Measurements from ENCODE around the gene MRNIP.
"Not testable (repeated sequence)": the region's sequence is repeated elsewhere in the genome, so short reads cannot be mapped to it uniquely, and the experiment has no call there.

MRNIP gene

DNA sequence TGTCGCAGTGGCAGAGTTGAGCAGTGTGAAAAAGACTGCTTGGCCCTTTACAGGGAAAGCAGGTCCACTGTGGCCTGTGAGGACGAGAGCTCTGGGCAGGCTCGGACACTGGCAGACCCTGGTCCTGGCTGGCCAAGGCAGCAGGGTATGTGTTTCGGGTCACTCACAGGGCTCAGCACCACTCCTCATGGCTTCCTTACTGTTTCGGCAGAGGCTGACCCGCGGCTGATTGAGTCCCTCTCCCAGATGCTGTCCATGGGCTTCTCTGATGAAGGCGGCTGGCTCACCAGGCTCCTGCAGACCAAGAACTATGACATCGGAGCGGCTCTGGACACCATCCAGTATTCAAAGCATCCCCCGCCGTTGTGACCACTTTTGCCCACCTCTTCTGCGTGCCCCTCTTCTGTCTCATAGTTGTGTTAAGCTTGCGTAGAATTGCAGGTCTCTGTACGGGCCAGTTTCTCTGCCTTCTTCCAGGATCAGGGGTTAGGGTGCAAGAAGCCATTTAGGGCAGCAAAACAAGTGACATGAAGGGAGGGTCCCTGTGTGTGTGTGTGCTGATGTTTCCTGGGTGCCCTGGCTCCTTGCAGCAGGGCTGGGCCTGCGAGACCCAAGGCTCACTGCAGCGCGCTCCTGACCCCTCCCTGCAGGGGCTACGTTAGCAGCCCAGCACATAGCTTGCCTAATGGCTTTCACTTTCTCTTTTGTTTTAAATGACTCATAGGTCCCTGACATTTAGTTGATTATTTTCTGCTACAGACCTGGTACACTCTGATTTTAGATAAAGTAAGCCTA, 22.2 kb downstream of the MRNIP start:
- no peak for FAIRE-seq

DNA sequence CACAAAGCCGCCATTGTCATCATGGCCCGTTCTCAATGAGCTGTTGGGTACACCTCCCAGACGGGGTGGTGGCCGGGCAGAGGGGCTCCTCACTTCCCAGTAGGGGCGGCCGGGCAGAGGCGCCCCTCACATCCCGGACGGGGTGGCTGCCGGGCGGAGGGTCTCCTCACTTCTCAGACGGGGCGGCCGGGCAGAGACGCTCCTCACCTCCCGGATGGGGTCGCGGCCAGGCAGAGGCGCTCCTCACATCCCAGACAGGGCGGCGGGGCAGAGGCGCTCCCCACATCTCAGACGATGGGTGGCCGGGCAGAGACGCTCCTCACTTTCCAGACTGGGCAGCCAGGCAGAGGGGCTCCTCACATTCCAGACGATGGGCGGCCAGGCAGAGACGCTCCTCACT, 23.7 kb downstream of the MRNIP start:
- not testable (repeated sequence) for FAIRE-seq

DNA sequence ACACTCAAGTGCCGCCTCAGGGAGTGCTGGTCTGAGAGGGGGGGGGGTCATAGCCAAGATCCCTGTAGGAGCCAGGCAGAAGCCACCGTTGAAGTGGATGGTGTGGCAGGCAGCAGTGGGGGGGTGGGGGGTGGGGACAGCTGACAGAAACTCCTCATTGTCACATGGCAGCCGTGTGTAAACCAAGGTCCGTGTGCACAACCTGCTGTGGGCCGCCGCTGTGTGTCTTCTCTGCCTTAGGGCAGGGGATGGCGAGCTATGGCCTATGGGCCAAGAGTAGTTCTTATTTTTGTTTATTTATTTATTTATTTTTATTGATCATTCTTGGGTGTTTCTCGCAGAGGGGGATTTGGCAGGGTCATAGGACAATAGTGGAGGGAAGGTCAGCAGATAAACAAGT, 24.5 kb downstream of the MRNIP start:
- no peak for FAIRE-seq

DNA sequence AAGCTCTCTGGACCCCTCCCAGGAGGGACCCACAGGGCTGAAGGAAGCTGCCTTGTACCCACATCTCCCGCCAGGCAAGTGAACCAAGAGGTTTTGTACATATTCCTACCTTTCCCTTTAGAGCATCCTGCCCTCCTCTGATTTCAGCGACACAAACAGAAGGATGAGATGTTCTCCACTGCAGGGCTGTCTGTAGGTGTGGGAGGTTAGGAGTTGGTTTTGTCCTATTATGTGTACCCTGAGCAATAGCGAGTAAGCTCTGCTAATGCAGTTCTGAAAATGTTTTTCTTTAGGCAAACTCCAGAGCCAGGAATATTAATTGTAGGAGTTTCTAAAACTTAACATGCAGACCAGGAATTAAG, 24.9 kb downstream of the MRNIP start:
- no peak for FAIRE-seq

DNA sequence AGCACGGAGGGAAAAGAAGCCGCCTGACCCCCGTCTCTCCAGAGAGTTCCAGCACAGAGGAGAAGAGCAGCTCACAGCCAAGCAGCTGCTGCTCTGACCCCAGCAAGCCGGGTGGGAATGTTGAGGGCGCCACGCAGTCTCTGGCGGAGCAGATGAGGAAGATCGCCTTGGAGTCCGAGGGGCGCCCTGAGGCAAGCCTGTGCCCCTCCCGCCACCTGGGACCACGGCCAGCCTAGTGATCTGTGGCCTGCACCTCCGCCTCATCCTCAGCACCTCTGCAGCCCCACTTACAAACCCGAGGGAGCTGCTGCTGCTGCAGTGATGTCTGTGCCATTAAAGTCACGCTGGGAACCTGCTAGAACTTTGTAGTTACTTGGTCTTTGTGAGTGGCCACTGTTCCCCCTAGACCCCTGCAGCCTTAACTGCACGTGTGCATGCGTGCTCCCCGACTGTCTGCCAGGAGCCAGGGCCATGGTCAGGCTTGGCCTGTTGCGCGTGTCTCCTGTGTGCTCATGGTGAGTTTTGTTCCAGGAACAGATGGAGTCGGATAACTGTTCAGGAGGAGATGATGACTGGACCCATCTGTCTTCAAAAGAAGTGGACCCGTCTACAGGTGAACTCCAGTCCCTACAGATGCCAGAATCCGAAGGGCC, 25.4 kb downstream of the MRNIP start:
- no peak for FAIRE-seq

DNA sequence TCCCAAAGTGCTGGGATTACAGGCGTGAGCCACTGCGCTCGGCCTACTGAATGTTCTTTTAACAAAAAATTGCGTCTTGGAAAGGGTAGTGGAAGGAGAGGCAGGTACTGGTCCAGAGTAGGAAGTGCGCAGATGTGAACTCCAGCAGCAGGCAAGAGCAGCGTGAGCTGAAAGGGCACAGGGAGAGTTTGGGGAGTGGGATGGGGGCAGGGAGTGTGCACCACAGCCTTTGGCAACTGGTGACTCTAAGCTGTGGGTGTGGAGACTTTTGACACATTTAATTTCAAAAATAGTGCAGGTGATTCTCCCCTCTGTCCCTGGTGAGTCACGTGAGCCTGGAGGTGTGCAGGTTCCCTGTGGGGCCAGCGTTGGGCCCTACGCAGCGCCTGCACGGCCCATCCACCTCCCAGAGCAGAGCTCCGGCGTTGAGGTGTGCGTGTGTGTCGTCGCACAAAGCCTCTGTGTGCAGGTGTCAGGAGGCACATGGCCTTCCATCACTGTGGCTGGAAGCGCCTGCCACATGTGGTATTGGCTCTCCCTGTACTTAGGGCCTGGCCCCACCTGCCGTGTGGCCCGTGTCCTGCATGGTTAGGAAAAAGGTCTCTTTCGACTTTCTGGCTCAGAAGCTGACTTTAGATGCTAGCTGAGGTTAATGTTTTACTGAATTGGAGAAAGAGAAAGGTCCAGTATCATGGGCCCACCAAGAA, 26.4 kb downstream of the MRNIP start:
- FAIRE-seq, result no peak

DNA sequence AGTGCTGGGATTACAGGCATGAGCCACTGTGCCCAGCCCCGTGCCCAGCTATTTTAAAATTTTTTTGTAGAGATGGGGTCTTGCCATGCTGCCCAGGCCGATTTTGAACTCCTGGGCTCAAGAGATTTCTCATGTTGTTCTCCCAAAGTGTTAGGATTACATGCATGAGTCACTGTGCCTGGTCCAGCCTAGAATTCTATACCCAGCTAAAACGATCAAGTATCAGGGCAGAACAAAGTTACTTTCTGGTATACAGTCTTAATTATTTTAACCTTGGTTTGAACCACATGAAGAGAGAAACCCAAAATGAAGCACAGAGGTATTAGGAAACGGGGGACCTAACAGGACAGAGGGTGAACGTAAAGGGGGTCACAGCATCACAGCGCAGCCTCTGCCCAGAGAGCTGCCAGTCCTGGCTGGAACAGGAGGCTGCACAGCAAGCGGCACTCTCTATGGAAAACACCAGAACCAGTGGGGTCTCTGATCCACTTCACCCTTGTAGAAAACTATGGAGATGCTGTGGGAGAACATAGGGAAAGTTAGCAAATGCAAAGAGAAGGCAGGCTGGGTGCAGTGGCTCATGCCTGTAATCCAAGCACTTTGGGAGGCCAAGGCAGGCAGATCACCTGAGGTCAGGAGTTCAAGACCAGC, 27.7 kb downstream of the MRNIP start:
- no peak for FAIRE-seq

DNA sequence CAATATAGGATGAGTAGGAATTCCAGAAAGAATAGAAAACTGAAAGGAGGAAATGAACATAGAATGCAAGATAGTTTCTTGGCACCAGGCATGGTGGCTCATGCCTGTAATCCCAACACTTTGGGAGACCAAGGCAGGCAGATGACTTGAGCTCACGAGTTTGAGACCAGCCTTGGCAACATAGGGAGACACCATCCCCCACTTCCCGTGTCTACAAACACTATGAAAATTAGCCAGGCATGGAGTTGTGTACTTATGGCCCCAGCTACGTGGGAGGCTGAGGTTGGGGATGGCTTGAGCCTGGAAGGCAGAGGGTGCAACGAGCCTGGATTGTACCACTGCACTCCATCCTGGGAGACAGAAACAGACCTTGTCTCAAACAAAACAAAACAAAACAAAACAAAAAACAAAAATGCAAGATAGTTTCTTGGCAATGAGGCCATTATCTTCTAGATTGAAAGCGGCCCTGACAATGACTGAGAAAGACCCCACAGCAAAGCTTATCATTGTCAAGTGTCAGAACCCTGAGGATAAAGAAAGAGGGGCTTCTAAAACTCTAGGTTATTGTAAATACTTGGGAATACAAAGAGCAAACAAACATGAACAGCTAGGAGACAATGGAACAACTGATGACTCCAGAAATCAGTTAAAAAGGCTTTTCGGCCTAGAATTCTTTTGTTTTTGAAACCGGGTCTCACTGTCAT, 28.7 kb downstream of the MRNIP start:
- no peak for FAIRE-seq

DNA sequence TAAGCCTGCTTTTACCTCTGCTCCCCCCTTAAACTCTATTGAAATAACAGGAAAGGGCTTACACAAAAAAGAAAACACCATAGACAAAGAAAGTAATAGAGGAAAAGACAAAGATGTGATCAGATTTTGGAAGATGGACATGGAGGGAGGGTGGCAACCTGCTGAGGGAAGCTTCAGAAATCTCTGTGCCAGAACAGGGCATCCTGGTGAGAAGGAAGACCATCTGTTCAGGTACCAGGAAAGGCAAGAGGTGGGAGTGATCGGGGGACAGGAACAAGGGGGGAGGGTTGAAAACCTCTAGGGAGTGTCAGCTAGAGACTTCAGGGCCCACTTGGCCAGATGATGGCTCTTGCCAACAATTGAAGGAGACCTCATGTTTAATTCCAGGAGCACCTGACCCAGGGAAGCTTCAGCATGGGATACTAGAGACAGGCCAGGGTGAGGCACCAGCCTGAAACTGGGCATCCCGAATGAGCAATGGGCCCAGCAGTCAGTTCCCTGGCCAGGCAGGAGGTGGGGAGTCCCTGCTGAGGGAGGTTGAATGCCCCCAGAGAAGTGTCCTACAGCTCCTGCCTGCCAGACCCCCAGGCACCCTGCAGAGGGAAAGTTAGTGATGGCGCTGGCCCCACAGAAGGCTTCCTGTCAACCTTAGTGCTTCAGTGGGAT, 29.7 kb downstream of the MRNIP start:
- no peak for FAIRE-seq

DNA sequence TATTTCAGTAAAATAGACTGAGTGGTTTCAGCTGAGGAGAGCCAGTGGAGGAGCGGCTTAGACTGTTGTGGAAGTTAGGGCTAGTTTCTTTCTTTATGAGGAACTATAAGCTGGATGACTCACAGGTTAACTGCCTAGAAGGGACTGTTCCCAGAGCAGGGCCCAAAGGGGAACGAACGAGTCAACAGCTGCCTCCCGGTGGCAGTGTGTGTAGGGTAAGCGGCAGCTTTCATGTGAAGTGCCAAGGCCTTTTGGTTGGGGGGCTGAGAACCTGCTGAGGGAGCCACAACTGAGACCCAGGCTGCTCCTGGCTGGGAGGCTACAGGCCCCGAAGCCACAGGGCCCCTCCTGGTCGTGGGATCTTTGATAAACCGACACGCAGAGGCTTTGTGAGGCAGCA, 30.9 kb downstream of the MRNIP start:
- FAIRE-seq, result no peak

DNA sequence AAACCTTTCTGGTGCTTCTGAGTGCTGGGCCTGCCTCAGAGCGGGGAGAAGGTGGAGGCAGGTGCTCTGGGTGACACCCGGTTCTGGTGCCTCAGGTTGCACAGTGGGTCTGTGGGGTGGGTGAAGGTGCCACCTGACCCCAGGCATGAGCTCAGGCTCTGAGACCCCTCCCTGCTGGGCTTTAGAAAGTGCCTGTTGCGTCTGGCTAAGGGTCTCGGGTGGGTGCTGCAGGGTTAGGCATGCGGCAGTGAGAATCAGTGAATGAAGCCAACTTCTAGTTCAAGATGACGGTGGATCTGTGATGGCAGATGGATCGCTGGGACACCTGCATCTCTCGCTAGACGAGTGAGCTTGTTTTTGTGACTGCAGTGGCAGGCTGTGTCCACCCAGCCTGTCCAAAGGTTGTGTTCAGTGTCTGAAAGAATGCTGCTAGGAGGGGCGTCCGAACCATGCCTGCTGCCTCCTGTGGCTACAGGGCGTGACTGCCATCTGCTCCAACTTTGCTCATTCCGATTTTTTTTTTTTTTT, 32.9 kb downstream of the MRNIP start:
- no peak for FAIRE-seq

DNA sequence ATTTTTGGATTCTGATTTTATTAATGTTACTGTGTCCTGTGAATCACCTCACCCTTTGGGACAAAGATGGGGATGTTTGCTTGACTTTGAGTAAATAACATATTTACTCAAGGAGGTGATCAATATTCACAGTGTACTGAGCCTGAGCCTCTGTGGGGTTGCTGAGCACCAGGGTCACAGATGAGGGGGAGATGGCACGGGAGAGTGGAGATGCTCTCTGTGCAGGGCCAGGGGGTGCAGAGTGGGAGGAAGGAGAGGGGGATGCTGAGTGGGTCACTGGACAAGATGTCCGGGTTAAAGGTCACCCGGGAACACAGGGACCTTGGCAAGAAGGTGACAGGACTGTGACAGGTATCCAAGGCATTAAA, 33.9 kb downstream of the MRNIP start:
- no peak for FAIRE-seq

DNA sequence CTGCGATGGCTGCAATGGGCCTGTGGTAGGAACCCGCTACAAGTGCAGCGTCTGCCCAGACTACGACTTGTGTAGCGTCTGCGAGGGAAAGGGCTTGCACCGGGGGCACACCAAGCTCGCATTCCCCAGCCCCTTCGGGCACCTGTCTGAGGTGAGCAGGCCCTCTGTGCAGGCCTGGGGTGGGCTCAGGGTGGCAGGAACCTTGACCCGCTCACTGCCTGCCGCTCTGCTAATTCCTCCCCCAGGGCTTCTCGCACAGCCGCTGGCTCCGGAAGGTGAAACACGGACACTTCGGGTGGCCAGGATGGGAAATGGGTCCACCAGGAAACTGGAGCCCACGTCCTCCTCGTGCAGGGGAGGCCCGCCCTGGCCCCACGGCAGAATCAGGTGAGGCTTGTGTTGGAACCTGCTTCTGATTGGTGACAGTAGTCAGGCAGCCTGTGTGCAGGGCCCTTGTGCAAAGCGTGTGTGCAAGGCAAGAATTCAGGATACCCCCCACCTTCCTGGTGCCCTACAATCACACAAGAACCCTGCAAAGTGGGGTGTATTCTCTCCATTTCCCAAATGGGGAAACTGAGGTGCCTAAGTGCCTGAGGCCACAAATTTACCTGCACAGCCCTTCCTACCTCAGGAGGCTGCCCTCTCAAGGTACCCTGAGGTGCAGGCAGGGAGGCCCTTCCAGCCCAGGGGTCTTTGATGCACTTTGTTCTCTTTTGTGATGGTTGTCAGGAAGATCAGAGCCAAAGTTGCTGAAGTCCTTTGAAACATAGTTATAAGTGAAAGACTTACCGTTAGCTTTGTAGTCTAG, 34.5 kb downstream of the MRNIP start:
- FAIRE-seq, result no peak

DNA sequence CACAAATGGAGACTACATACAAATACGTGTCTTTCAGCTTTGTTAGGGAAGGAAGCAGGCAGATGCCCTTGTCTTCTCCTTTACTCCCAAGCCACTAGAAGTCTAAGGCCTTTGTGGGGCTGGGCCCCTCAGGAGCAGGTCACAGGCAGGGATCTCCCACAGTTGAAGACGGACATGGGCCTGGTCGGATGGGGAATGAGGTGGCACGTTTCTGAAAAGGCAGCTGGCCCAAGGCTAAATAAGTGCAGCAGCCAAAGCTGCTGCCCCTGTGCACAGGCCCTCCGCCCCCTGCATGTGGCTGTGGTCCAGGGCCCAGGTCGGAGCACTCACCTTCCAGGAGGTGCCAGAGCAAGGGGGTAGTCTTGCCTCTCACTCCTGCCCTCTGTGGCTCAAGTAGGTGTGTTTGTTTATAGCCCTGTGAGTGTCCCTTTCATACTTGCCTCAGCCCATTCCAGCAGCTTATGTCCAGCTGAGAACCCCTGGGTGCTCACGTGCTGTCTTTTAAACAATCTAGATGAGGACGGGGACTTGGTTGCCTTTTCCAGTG, 36.1 kb downstream of the MRNIP start:
- FAIRE-seq, result no peak

DNA sequence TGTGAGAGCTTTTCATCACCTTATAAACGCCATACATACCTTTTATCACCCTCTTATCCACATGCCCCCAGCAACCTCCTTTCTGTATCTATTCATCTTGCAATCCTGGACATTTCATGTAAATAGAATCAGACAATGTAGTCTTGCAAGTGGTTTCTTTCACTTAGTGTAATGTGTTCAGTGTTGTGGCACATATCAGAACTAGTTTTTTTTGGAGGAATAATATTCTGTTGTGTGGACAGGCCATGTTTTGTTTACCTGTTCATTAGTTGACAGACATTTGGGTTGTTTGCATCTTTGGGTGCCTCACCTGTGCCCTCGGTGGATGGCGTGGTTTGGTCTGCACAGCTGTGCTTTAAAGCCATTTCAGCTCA, 36.6 kb downstream of the MRNIP start:
- no peak for FAIRE-seq

DNA sequence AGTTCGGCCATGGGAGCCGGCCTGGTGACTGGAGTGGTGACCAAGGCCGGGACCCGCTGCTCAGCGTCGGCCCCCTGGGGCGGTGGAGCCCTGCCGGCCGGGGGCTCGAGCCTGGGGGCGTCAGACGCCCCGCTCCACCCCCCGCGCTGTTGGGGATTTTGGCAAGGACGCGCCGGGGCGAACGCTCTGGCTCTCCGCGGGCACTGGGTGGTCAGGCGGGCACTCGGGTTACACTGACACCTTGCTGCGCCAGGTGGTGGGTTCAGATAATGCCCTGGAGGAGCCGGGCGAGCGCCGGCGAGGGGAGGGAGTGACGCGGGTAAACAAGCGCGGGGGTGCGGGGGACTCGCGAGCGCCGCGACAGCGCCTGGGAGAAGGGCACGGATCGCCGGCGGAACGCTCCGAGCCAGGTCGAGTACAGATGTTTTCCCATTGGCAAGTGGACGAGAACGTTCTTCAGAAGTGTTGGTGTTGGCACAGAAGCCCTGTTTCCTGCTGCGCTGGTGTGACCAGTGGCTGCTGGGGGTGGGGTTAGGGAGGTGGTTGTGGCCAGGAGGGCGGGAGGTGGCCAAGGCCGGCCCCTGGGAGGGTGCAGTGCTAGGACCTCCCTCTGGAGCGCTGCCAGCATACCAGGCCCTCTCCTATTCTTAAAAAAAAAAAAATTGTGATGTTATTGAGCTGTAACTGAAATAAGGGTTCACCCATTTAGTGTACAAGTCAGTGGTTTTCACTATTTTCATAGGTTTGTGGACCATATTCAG, 37.1 kb downstream of the MRNIP start:
- peak; percentile 82 for FAIRE-seq

DNA sequence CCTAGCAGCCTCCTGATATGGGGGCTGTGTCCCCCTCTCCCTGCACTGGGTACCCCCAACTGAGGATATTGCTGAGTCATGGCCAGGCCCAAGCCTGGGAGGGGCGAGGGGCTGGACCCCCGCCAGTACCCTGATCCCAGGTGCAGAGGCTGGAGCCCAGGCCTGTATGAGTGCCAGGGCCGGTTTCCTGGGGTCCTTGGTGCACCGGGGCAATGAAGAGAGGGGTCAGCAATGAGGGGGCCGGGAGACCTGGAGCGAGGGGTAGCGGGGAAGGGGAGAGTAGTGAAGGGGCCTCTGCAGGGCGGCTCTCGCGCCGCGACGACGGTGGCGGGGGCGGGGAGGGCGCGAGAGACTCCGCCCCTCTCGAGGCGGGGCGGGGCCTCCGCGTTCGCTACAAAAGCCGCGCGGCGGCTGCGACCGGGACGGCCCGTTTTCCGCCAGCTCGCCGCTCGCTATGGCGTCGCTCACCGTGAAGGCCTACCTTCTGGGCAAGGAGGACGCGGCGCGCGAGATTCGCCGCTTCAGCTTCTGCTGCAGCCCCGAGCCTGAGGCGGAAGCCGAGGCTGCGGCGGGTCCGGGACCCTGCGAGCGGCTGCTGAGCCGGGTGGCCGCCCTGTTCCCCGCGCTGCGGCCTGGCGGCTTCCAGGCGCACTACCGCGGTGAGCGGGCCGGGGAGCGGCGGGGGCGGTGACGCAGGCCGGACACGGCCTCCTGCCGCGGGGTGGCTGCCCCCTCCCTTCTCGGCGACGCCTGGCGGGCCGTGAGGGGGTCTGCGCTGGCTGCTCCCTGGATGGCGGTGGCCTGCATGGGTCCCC, 37.9 kb downstream of the MRNIP start, which contains the start of gene SQSTM1:
TSS of gene SQSTM1 (plus strand) at position 423 of the 815 bp plus-strand sequence. CDS start at position 455, 32 bp downstream.
- no peak for FAIRE-seq

DNA sequence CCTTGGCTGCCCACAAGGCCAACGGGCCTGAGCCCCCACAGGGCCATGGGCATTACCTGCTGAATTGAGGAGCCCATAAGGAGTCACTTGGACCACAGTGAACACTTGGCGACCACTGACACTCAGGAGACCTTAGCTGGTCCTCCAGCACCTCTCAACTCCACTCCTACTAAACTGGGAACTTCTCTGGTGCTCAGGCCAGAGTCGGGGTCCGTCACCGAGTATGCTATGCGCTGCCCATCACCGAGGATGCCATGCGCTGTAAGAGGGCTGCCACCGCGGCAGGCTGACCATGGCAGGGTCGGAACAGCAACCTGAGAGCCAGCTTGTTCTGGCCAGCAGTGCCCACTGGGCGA, 38.5 kb downstream of the MRNIP start:
- no peak for FAIRE-seq

All from islet of Langerhans (tissue), 1 donor.